NCI-H524 treated with DMSO at 0.1 percent for 48 hours (cell line): ENCODE measurements around the gene OTOS.

Experiments
- DNase-seq: peaks from one replicate; lab custom pipeline; 2025; lab: John Stamatoyannopoulos, UW

OTOS gene

GRCh38 chr2:240140511-240140910 is at the start of gene OTOS:
Gene OTOS, minus strand, starts transcription at chr2:240140658. Its CDS starts 332 bp downstream, at chr2:240140326.
- no peak for DNase-seq

GRCh38 chr2:240189686-240190085 is 49.2 kb upstream of the OTOS start:
- DNase-seq: no peak

GRCh38 chr2:240187989-240188590 is 47.6 kb upstream of the OTOS start:
- DNase-seq: no peak

GRCh38 chr2:240186191-240186725 is 45.8 kb upstream of the OTOS start:
- DNase-seq: no peak

- no peak for DNase-seq
Measured at GRCh38 chr2:240184656-240185055, 44.2 kb upstream of the OTOS start.

GRCh38 chr2:240183875-240184590 is 43.6 kb upstream of the OTOS start:
- DNase-seq: no peak

GRCh38 chr2:240183006-240183874 is 42.8 kb upstream of the OTOS start:
- DNase-seq: peak; percentile 83

GRCh38 chr2:240182476-240182875 is 42.0 kb upstream of the OTOS start:
- DNase-seq: no peak

- DNase-seq: peak; percentile 19
Measured at GRCh38 chr2:240182001-240182400, 41.5 kb upstream of the OTOS start.

GRCh38 chr2:240179941-240180666 is 39.6 kb upstream of the OTOS start:
- no peak for DNase-seq

- no peak for DNase-seq
Measured at GRCh38 chr2:240179186-240179815, 38.8 kb upstream of the OTOS start.

GRCh38 chr2:240178564-240178963 is 38.1 kb upstream of the OTOS start:
- DNase-seq: peak; percentile 65

GRCh38 chr2:240174496-240174895 is 34.0 kb upstream of the OTOS start:
- no peak for DNase-seq

GRCh38 chr2:240172071-240172895 is 31.8 kb upstream of the OTOS start:
- DNase-seq: no peak

GRCh38 chr2:240170883-240171282 is 30.4 kb upstream of the OTOS start:
- DNase-seq: no peak

GRCh38 chr2:240170354-240170735 is 29.9 kb upstream of the OTOS start:
- no peak for DNase-seq

- no peak for DNase-seq
Measured at GRCh38 chr2:240169486-240170353, 29.3 kb upstream of the OTOS start.

GRCh38 chr2:240168546-240169361 is 28.3 kb upstream of the OTOS start:
- no peak for DNase-seq

- DNase-seq: no peak
Measured at GRCh38 chr2:240168041-240168440, 27.6 kb upstream of the OTOS start.
